Pancreas (tissue), 10 donors: ENCODE data around the gene CASP9. TPM values are rescaled to one million over a fixed set of nuclear protein-coding genes. Genes with fewer than 3 reads are reported as not detected.

Source experiments
- ATAC-seq, 4 donors: fragments of 200-7000 bp; cut with Tn5 transposase; one replicate each; pipeline versions ENCODE4 v1.8.0 to v1.9.1; 2020; ENCODE audit warnings: mild to moderate bottlenecking in 4 of 4, moderate library complexity in 4 of 4
- DNase-seq, 6 donors: peaks; one replicate each; pipeline ENCODE4 v3.0.0-alpha.2; 2020
- FAIRE-seq: peaks from 2 replicates; lab custom pipeline; 2012; peaks lifted over from hg19 to GRCh38; lab: Jason Lieb, UNC
- H3K27ac ChIP-seq, 4 donors: fragments of 200-600 bp; sonication (generic); 1 replicate in 3 of 4; 2 replicates in 1 of 4; pipeline versions ENCODE4 v1.5.0 to v1.8.0; 2020
- H3K27me3 ChIP-seq, 4 donors: fragments of 200-600 bp; one replicate each; pipeline ENCODE4 v1.8.0; 2021
- H3K36me3 ChIP-seq, 3 donors: fragments of 200-600 bp; sonication (generic) in 1 of 3; one replicate each; pipeline versions ENCODE4 v1.5.0 to v1.8.0; 2020 to 2021
- H3K4me1 ChIP-seq, 3 donors: fragments of 200-600 bp; one replicate each; pipeline ENCODE4 v1.8.0; 2021
- H3K4me3 ChIP-seq, 4 donors: fragments of 200-600 bp; sonication (generic) in 2 of 4; one replicate each; pipeline versions ENCODE4 v1.5.0 to v1.8.0; 2020 to 2021
- H3K9me3 ChIP-seq, 4 donors: fragments of 200-600 bp; one replicate each; pipeline ENCODE4 v1.8.0; 2021
- CTCF ChIP-seq, 4 donors: fragments of 200-600 bp; sonication (generic) in 3 of 4; IDR thresholded peaks; one replicate each; pipeline versions ENCODE4 v1.5.0 to v1.8.0; 2021; ENCODE audit warnings: antibody characterized with exemption in 4 of 4
- WGBS, 2 donors: extraction: QIAGEN DNeasy Blood & Tissue Kit; methylation state at CpG; one replicate each; pipeline ENCODE4 v1.1.7; 2013; 5-methylcytosine and 5-hydroxymethylcytosine counted together
- intact Hi-C, 3 donors: fragments of 100-400 bp; cut with DNase I; formaldehyde crosslinking; loops; one replicate each; pipeline versions ENCODE4 v1.11.1 to v1.14.2; 2022
- polyA plus RNA-seq, 2 donors: library from polyadenylated mRNA; stranded (reverse); fragments of 200-250 nt; gene quantifications; one replicate each; pipeline ENCODE4 v1.2.3, GENCODE V29; 2013
- total RNA-seq, 6 donors: library from RNA; stranded (reverse); fragmentation: NEBNext Ultra II Directional in 4 of 6; extraction: Animal tissue kit (Norgen Biotek cat#: 25700) in 4 of 6; gene quantifications; one replicate each; pipeline versions ENCODE4 v1.2.1 to v1.2.4, GENCODE V29; 2021 to 2023
- donor health status: healthy with polysubstance abuse.
- donor health status: DM: no; HTN: no; CAD: no; lungs with moderate emphysema.
- donor health status: DM: no; HTN: no; CAD: no.
- donor health status: control.
- donor health status: control.
- donor health status: Bipolar disorder and iron deficiency.
- donor health status: DM: yes; HTN: yes; CAD: no.
- donor health status: DM: no; HTN: no; CAD: no.
- donor health status: DM: no; HTN: no; CAD: no.
- donor health status: DM: yes; HTN: yes; CAD: no.

CASP9 gene
- total and polyA plus RNA-seq, 8 donors = 6.6 to 32.0 (median 8.9) TPM

- H3K36me3 ChIP-seq = peaks cover 0 to 48% (median 10%) of the 10 kb centered on the region in 3 donors
- H3K9me3 ChIP-seq = no peaks in the 10 kb centered on the region
- ATAC-seq = no peak
Measured at GRCh38 chr1:15546641-15547040, 22.6 kb upstream of the CASP9 start.

DNA sequence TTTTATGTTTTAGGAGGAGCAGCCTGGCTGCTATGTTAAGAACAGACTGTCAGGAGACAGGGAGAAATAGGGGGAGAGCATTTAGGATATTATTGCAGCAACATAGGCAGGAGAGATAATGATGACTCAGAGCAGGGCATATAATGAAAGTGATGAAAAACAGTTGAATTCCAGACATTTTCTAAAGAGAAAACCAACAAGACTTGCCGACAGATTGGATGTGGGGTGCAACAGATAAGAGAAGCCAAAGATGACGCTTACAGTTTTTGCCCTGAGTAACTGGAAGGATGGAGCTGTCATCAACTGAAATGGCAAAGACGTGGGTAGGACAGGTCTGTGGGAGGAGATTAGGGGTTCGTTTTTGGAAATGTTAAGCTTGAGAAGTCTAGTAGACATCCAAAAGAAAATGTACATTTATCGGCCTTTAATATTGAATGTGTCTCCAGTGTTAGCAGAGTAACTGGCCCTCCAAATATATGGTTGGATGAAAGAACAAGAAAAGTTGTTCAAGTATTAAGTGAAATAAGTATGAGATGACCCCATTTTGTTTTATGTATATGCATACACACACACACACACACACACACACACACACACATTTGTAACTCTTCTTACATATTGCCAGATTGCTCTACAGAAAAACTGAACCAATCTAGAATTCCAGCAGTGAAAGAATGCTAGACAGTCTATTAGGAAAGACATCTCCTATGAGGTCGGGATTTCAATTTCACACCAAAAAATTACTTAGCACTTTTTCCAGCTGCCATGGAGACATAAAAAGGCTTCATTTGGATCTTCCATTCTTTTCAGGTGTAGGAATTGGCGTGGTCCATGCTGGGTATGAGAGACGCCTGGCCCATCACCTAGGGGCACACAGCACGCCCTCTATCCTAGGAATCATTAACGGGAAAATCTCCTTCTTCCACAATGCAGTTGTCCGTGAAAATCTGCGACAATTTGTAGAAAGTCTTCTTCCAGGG lies 19.9 kb upstream of the CASP9 start:
- no peaks in the 10 kb centered on the region for H3K27me3 ChIP-seq
- H3K9me3 ChIP-seq = no peaks in the 10 kb centered on the region
- no peak overlapping the region for H3K27ac ChIP-seq
- DNase-seq = no peak
- no peak for TF ChIP-seq CTCF (IDR thresholded peaks at IDR 0.05)
- peaks cover 0 to 65% (median 26%) of the 10 kb centered on the region in 3 donors for H3K36me3 ChIP-seq
- H3K4me1 ChIP-seq = no peaks in the 10 kb centered on the region
- H3K4me3 ChIP-seq = no peak overlapping the region
- WGBS, 2 donors = 88 to 92% methylated on average over 12 of the region's 12 CpGs
- intact Hi-C loops = no loop called here
- no peak for FAIRE-seq
- no peak for ATAC-seq

More at GRCh38 chr1:15546641-15547040, 22.6 kb upstream of the CASP9 start:
- no peaks in the 10 kb centered on the region for H3K27me3 ChIP-seq
- no peak overlapping the region for H3K4me3 ChIP-seq
- WGBS, 2 donors = 88 to 90% methylated on average over 2 of the region's 2 CpGs
- DNase-seq = no peak
- H3K27ac ChIP-seq = no peak overlapping the region
- no peak for TF ChIP-seq CTCF (IDR thresholded peaks at IDR 0.05)
- FAIRE-seq = no peak
- H3K4me1 ChIP-seq = no peaks in the 10 kb centered on the region
- intact Hi-C loops = no loop called here

GRCh38 chr1:15543251-15543588 lies 19.2 kb upstream of the CASP9 start:
- ATAC-seq (no peak), FAIRE-seq (no peak), DNase-seq (no peak)
- 84 to 96% methylated on average over 5 of the region's 5 CpGs for WGBS, 2 donors
- no peaks in the 10 kb centered on the region for H3K4me1 ChIP-seq
- H3K9me3 ChIP-seq = no peaks in the 10 kb centered on the region
- no peak overlapping the region for H3K27ac ChIP-seq
- TF ChIP-seq CTCF (IDR thresholded peaks at IDR 0.05) = no peak
- no peak overlapping the region for H3K4me3 ChIP-seq
- H3K36me3 ChIP-seq = peaks cover 0 to 71% (median 30%) of the 10 kb centered on the region in 3 donors
- H3K27me3 ChIP-seq = no peaks in the 10 kb centered on the region
- intact Hi-C loops = no loop called here

- Histone ChIP-seq H3K27ac (no peak overlapping the region), H3K4me3 (no peak overlapping the region), H3K4me1 (no peaks in the 10 kb centered on the region), H3K36me3 (peaks cover 0 to 71% (median 24%) of the 10 kb centered on the region in 3 donors), H3K27me3 (no peaks in the 10 kb centered on the region), H3K9me3 (no peaks in the 10 kb centered on the region)
- ATAC-seq = no peak
- intact Hi-C loops = no loop called here
- TF ChIP-seq CTCF (IDR thresholded peaks at IDR 0.05) = no peak
- no peak for DNase-seq
- FAIRE-seq = no peak
- 77 to 86% methylated on average over 7 of the region's 7 CpGs for WGBS, 2 donors
Measured at GRCh38 chr1:15542388-15543250, 18.6 kb upstream of the CASP9 start.
